IMR-90 (cell line): ENCODE results near the gene ZCCHC7. TPM values are rescaled to one million over a fixed set of nuclear protein-coding genes. Genes with fewer than 3 reads are reported as not detected.

Experiments
- ATAC-seq: fragments of 200-7000 bp; cut with Tn5 transposase; 2 replicates; pipeline ENCODE4 v1.9.1; 2020; ENCODE audit warnings: low read depth, mild to moderate bottlenecking, moderate library complexity
- BruUV-seq: library from RNA; stranded (reverse); fragments of 400-500 nt; replicated peaks from 2 replicates; lab custom pipeline; 2021; lab: Mats Ljungman, UMichigan
- CTCF ChIA-PET: fragments of 300-600 bp; formaldehyde crosslinking; extraction: SDS; loops from one replicate; lab custom pipeline; 2021; ENCODE audit warnings: antibody characterized with exemption; lab: Yijun Ruan, JAX
- POLR2A ChIA-PET: fragments of 300-600 bp; sonication (Branson Sonifier 250); formaldehyde crosslinking; loops from one replicate; lab custom pipeline; 2022; ENCODE audit warnings: antibody characterized with exemption; ENCODE audit not compliant: unreplicated experiment; lab: Charles Lee
- DNase-seq: peaks from one replicate; pipeline ENCODE4 v3.0.0; 2013
- H2AFZ ChIP-seq: replicated peaks from 2 replicates; pipeline ENCODE3; 2013; ENCODE audit warnings: low read length, mild to moderate bottlenecking; ENCODE audit not compliant: poor library complexity
- H2AK5ac ChIP-seq: 2 replicates; pipeline ENCODE4 v1.6.1; 2013; ENCODE audit warnings: low read depth, low read length, inconsistent platforms
- H2AK9ac ChIP-seq: replicated peaks from 2 replicates; pipeline ENCODE3; 2013; ENCODE audit warnings: mild to moderate bottlenecking, low read depth, low read length, moderate library complexity; ENCODE audit not compliant: poor library complexity
- H2BK120ac ChIP-seq: 2 replicates; pipeline ENCODE4 v1.6.1; 2013; ENCODE audit warnings: low read depth, low read length, inconsistent platforms
- H2BK15ac ChIP-seq: 3 replicates; pipeline ENCODE4 v1.6.1; 2013; ENCODE audit warnings: low read depth, low read length, inconsistent platforms
- H2BK20ac ChIP-seq: 2 replicates; pipeline ENCODE4 v1.6.1; 2013; ENCODE audit warnings: low read depth, mild to moderate bottlenecking, inconsistent platforms, low read length, moderate library complexity
- H2BK5ac ChIP-seq: 2 replicates; pipeline ENCODE4 v1.6.1; 2013; ENCODE audit warnings: mild to moderate bottlenecking, low read depth, low read length, inconsistent platforms; ENCODE audit not compliant: poor library complexity, severe bottlenecking
- H3K14ac ChIP-seq: replicated peaks from 2 replicates; pipeline ENCODE4 v1.6.1; 2013; ENCODE audit warnings: low read depth, low read length, inconsistent platforms
- H3K18ac ChIP-seq: 2 replicates; pipeline ENCODE4 v1.6.1; 2013; ENCODE audit warnings: low read depth, low read length, control low read depth
- H3K23ac ChIP-seq: 2 replicates; pipeline ENCODE4 v1.6.1; 2013; ENCODE audit warnings: low read depth, low read length, inconsistent platforms
- H3K27ac ChIP-seq: 2 replicates; pipeline ENCODE4 v1.5.1; 2013; ENCODE audit warnings: mild to moderate bottlenecking, control low read depth, low read length; ENCODE audit not compliant: insufficient read depth
- H3K27me3 ChIP-seq: 2 replicates; pipeline ENCODE4 v1.6.1; 2013; ENCODE audit warnings: low read length; ENCODE audit not compliant: control insufficient read depth, insufficient read depth
- H3K36me3 ChIP-seq: 2 replicates; pipeline ENCODE4 v1.6.1; 2013; ENCODE audit warnings: low read length, mixed read lengths; ENCODE audit not compliant: control insufficient read depth, insufficient read depth
- H3K4ac ChIP-seq: 2 replicates; pipeline ENCODE4 v1.6.1; 2013; ENCODE audit warnings: low read depth, low read length, inconsistent platforms
- H3K4me1 ChIP-seq: 2 replicates; pipeline ENCODE4 v1.6.1; 2013; ENCODE audit warnings: low read length, mixed read lengths; ENCODE audit not compliant: control insufficient read depth, insufficient read depth
- H3K4me2 ChIP-seq: 2 replicates; pipeline ENCODE4 v1.6.1; 2013; ENCODE audit warnings: low read depth, mild to moderate bottlenecking, control low read depth, low read length, moderate library complexity
- H3K4me3 ChIP-seq: 2 replicates; pipeline ENCODE4 v1.5.1; 2013; ENCODE audit warnings: low read depth, mild to moderate bottlenecking, control low read depth, low read length, moderate library complexity; ENCODE audit not compliant: insufficient read depth
- H3K56ac ChIP-seq: 2 replicates; pipeline ENCODE4 v1.6.1; 2013; ENCODE audit warnings: low read length, inconsistent platforms; ENCODE audit not compliant: insufficient read depth; ENCODE audit errors: extremely low read depth
- H3K79me1 ChIP-seq, 2 experiments: 2 replicates each; pipeline ENCODE4 v1.6.1; 2013; ENCODE audit warnings: low read length in 2 of 2, inconsistent platforms in 1 of 2, low read depth in 1 of 2
- H3K9ac ChIP-seq: 2 replicates; pipeline ENCODE4 v1.6.1; 2013; ENCODE audit warnings: low read depth, low read length, control low read depth
- H3K9me1 ChIP-seq: 2 replicates; pipeline ENCODE4 v1.6.1; 2013; ENCODE audit warnings: low read length, inconsistent platforms; ENCODE audit not compliant: insufficient read depth
- H3K9me3 ChIP-seq: 2 replicates; pipeline ENCODE4 v1.6.1; 2013; ENCODE audit warnings: low read length; ENCODE audit not compliant: control insufficient read depth, insufficient read depth
- H4K20me1 ChIP-seq: 2 replicates; pipeline ENCODE4 v1.6.1; 2013; ENCODE audit warnings: low read length, inconsistent platforms; ENCODE audit not compliant: insufficient read depth
- H4K5ac ChIP-seq: 2 replicates; pipeline ENCODE4 v1.6.1; 2013; ENCODE audit warnings: mild to moderate bottlenecking, low read depth, low read length, control low read depth
- H4K8ac ChIP-seq, 2 experiments: 2 replicates each; pipeline ENCODE4 v1.6.1; 2013; ENCODE audit warnings: low read depth in 2 of 2, low read length in 2 of 2, control low read depth in 1 of 2, inconsistent platforms in 1 of 2
- H4K91ac ChIP-seq: 2 replicates; pipeline ENCODE4 v1.6.1; 2013; ENCODE audit warnings: low read depth, low read length, inconsistent platforms; ENCODE audit not compliant: insufficient read depth
- BHLHE40 ChIP-seq: fragments of 150-350 bp; IDR thresholded peaks from 2 replicates; pipeline ENCODE4 v1.6.1; 2016; ENCODE audit warnings: mild to moderate bottlenecking, low read depth, low read length
- CTCF ChIP-seq: conservative IDR thresholded peaks from 2 replicates; pipeline ENCODE4 v1.5.1; 2012; ENCODE audit warnings: mild to moderate bottlenecking, low read depth, low read length, improper control_type of control experiment
- FOS ChIP-seq: fragments of 150-350 bp; IDR thresholded peaks from 2 replicates; pipeline ENCODE4 v1.6.1; 2016; ENCODE audit warnings: low read depth, low read length
- MAZ ChIP-seq: IDR thresholded peaks from 2 replicates; pipeline ENCODE4 v1.6.1; 2012; ENCODE audit warnings: low read depth, mild to moderate bottlenecking, low read length, improper control_type of control experiment, moderate library complexity, borderline replicate concordance
- POLR2A ChIP-seq: IDR thresholded peaks from 2 replicates; pipeline ENCODE4 v1.6.1; 2012; ENCODE audit warnings: mild to moderate bottlenecking, low read depth, low read length
- RFX5 ChIP-seq: IDR thresholded peaks from 2 replicates; pipeline ENCODE4 v1.8.0; 2012; ENCODE audit warnings: low read depth, mild to moderate bottlenecking, low read length, moderate library complexity
- SMC3 ChIP-seq: fragments of 150-350 bp; IDR thresholded peaks from 2 replicates; pipeline ENCODE4 v1.6.1; 2016; ENCODE audit warnings: low read depth, mild to moderate bottlenecking, antibody characterized with exemption, low read length, moderate library complexity
- dilution Hi-C: fragments of 300-500 bp; cut with HindIII; formaldehyde crosslinking; loops from one replicate; pipeline ENCODE4 v1.14.3; 2018; ENCODE audit warnings: low sequenced_read_pairs; ENCODE audit not compliant: unreplicated experiment
- in situ Hi-C: fragments of 300-500 bp; cut with MboI; formaldehyde crosslinking; loops from 3 replicates; pipeline ENCODE4 v1.14.3; 2019; ENCODE audit warnings: low sequenced_read_pairs, inconsistent platforms, mixed read lengths
- intact Hi-C: fragments of 100-400 bp; cut with micrococcal nuclease; formaldehyde crosslinking; loops from 2 replicates; pipeline ENCODE4 v1.10.0; 2022
- polyA plus RNA-seq, 3 experiments: library from polyadenylated mRNA; depleted of rRNA; stranded (reverse); fragments of >200 nt; gene quantifications; 2 replicates each; pipeline ENCODE4 v1.2.3, GENCODE V29; 2012; ENCODE audit warnings: low replicate concordance in 1 of 3
- total RNA-seq: library from RNA; depleted of rRNA; stranded (reverse); fragments of >200 nt; gene quantifications from 2 replicates; pipeline ENCODE4 v1.2.3, GENCODE V29; 2012

The ZCCHC7 gene
- total and polyA plus RNA-seq, 2 of the 4 experiments (the other 2 are of a cell fraction): 13.6 to 28.7 TPM

GRCh38 chr9:37248651-37249163, 128.3 kb downstream of the ZCCHC7 start:
- H3K9me3 ChIP-seq: no peaks in the 10 kb centered on the region
- no peak overlapping the region for H4K5ac ChIP-seq
- no peak overlapping the region for H4K8ac ChIP-seq
- BruUV-seq: no TSS peak
- ChIA-PET POLR2A (no interaction called here), CTCF (interaction anchor here (0.6 kb wide), 1 partner anchor 14 kb away, joined by 3 read pairs; no protein-coding TSS in a partner anchor)
- H2AFZ ChIP-seq: no peak overlapping the region
- H3K36me3 ChIP-seq: no peaks in the 10 kb centered on the region
- peaks cover 5% of the 10 kb centered on the region in 2 experiments; a peak in 2 of 4 replicates for H3K79me1 ChIP-seq
- no peak overlapping the region for H2BK20ac ChIP-seq
- H2BK15ac ChIP-seq: no peak overlapping the region
- no peak overlapping the region for H3K14ac ChIP-seq
- intact Hi-C loops: loop anchor here (5.0 to 10.0 kb wide), 2 partner anchors 124 to 251 kb away; partner anchors contain the start of gene ZCCHC7
- no peaks in the 10 kb centered on the region for H3K27me3 ChIP-seq
- ATAC-seq (no peak), DNase-seq (no peak)
- dilution Hi-C loops: no loop called here
- no peak overlapping the region for H3K56ac ChIP-seq
- no peak overlapping the region for H2AK9ac ChIP-seq
- no peak overlapping the region for H3K23ac ChIP-seq
- no peak overlapping the region for H3K4me2 ChIP-seq
- no peak overlapping the region for H2BK5ac ChIP-seq
- H2BK120ac ChIP-seq: no peak overlapping the region
- H3K4me3 ChIP-seq: no peak overlapping the region
- no peak overlapping the region for H3K27ac ChIP-seq
- H2AK5ac ChIP-seq: no peak overlapping the region
- no peak overlapping the region for H4K91ac ChIP-seq
- H3K18ac ChIP-seq: no peak overlapping the region
- in situ Hi-C loops: no loop called here
- no peaks in the 10 kb centered on the region for H3K9me1 ChIP-seq
- TF ChIP-seq RFX5 (no peak), SMC3 (no peak), CTCF (no peak), FOS (no peak), POLR2A (no peak), MAZ (no peak), BHLHE40 (no peak)
- H3K4ac ChIP-seq: no peak overlapping the region
- no peak overlapping the region for H3K9ac ChIP-seq
- no peaks in the 10 kb centered on the region for H3K4me1 ChIP-seq
- no peaks in the 10 kb centered on the region for H4K20me1 ChIP-seq
